HG03558 (cell line): ENCODE data around the gene YIF1A.
"Not testable (repeated sequence)": the region's sequence is repeated elsewhere in the genome, so short reads cannot be mapped to it uniquely, and the experiment has no call there.

Experiments used
- ATAC-seq: cut with Tn5 transposase; IDR thresholded peaks from one replicate; pipeline ENCODE4 v1.9.1; 2021; ENCODE audit warnings: moderate number of reproducible peaks; ENCODE audit not compliant: unreplicated experiment; ENCODE audit errors: extremely low read depth

Gene YIF1A

DNA sequence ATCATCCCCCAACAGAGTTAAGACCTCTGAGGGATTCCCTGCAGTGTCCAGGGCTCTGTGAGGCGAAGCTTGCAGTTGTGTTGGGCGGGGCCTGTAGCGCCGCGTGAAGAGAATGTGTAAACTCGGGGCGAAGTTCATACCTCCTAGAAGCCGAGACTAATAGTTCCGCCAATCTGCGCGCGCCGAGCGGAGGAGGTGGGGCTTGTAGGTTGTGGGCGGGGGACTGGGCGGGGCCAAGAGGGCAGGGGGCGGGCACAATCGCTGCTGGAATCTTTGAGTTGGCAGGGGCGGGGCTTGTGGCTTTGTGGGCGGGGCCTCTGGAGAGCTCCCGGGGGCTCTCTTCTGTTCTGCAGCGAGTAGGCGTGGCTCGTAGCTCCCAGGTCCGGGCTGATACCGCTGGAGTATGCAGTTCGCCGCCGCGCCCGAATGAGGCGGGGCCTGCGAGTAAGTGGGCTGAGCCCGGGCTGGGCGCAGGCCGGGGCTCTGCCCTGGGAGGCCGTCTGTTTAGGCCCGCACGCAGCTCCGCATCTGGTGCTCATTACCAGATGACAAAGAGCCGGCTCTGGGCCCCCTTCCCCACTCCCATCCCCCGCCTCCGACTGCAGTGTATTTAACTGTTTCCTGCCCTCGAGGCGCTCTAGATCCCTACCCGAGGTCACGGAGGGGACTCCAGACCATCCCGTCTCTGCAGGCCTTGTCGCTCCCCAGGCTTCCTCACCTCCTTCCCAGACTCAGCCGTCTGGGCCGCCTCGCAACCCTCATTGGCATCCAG is 23.8 kb upstream of the YIF1A start:
- ATAC-seq = peak; percentile 37

DNA sequence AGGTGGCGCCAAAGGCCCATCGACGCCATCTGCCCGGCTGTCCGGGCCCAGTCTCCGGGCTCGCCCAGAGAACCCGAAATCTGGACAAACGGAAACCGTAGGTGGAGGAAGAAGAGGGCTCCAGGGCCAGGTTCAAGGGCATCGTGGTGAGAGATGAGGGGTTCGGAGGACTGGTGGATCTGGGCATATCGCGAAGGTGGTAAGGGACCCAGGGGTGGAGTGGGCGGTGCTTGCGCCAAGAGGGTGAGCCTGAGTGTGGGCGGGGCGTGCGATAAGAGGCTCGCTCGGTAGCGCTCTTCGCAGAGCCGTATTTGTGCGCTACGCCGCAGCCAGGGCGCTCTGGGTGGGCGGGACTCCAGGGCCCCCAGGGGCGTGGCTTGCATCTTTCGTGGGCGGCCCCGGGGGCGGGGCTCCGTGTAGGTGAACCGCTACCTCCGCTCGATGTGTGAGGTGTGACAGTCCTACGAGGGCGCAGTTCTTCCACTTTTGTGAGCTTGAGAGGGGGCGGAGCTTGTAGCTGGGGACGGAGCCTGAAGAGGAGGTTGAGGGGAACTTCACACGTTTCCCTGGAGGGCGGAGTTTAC is 23.1 kb upstream of the YIF1A start:
- ATAC-seq = peak; percentile 35

DNA sequence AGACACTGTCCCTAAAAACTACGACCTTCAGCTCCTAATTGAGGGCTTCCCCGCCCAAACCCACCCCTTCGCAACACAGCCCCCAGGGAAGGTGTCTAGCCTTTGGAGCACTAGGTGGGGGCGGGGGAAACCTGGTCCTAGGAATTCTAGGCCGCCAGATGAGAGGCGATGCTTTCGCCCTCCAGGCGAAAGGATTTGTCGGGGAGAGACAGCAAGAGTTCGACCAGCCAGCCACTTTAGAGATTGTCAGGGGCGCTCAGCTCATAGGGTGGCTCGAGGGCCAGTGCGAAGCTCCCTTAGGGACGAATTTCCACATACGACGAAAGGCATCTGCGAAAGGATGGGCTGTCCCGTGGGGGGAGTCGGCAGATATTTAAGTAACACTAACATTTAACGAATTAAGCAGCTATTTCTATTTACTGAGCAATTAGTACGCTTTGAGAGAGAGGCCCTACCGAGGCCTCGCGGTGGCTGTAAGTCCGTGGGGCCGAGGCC is 22.6 kb upstream of the YIF1A start:
- no peak for ATAC-seq

DNA sequence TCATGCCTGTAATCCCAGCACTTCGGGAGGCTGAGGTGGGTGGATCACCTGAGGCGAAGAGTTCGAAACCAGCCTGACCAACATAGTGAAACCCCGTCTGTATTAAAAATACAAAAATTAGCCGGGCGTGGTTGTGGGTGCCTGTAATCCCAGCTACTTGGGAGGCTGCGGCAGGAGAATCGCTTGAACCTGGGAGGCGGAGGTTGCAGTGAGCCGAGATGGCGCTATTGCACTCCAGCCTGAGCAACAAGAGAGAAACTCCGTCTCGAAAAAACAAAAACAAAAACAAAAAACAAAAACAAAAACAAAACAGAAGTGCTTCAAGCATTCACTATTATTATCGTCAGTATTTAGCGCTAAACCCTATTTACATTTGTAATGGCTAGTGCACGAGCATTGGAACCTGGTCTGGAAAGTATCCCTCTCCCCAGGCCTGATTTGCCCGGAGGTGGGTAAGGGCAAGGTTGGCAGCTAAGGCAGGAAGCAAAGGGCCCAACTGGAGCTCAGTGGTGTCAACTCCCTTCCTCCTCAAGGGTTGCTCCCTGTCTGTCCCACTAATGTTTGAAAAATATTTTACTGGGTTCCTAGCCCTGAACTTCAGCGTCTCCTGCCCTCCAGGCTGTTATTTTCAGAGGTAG is 22.0 kb upstream of the YIF1A start:
- not testable (repeated sequence) for ATAC-seq

DNA sequence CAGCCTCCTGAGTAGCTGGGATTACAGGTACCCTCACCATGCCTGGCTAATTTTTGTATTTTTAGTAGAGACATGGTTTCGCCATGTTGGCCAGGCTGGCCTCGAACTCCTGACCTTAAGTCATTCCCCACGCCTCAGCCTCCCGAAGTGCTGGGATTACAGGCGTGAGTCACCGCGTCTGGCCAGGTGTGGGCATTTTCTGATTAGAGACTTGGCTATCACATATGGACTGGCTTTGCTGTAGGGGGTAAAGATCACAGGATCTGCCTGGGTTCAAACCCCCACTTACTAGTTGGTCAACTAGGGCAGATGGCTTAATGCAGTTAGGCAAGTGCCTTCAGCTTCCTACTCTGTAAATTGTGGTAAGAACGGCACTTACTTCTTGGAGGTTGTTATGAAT is 21.4 kb upstream of the YIF1A start:
- ATAC-seq = no peak

DNA sequence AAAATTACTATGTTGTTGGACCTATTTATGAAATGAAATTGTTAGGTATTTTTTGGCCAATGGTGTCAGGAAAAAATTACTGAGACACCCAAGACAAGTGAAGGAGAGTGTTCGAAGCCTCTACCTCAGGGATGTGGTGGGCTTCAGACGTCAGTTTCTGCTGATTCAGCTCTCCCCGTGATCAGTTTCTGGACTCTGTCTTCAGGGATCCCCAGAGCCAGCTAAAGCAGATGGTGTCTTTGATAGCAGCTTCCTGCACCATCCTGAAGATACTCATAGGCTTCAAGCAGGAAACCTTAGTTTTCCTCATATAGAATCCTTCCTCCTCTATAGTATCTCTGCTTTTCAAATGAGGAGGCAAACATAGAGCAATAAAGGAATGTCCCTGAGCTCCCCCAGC is 20.5 kb upstream of the YIF1A start:
- no peak for ATAC-seq

DNA sequence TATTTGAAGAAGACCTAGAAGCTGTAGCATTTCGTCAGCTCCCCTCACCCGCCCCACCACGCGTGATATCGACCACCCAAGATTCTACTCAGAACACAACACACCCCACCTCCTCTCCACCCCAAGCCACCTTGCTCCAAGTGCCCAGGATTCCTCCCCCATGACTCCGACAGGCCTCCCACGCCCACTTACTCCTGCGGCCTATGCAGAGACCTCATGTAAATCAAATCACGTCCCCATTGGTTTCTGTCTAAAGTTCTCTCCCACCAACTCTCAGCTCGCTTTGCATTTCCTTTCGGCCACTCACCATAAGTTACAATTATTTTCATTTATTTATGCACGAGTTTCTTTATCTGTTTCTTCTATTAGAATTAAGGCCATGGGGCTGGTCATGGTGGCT is 13.7 kb upstream of the YIF1A start:
- ATAC-seq = no peak

DNA sequence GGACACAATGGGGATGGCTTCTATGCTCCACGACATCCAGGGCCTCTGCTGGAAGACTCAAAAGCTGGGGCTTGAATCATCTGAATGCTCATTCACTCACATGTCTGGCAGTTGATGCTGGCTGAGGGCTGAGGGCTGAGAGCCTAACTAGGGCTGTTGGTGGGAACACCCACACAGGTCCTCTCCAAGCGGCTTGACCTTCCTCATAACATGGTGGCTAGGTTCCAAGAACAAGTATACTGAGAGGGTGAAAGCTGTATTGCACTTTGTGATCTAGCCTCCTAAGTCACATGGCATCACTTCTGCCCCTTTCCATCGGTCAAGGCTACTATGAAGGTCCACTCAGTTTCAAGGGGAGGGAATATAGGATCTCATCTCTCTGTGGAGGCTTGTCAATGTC is 10.2 kb upstream of the YIF1A start:
- ATAC-seq = no peak

DNA sequence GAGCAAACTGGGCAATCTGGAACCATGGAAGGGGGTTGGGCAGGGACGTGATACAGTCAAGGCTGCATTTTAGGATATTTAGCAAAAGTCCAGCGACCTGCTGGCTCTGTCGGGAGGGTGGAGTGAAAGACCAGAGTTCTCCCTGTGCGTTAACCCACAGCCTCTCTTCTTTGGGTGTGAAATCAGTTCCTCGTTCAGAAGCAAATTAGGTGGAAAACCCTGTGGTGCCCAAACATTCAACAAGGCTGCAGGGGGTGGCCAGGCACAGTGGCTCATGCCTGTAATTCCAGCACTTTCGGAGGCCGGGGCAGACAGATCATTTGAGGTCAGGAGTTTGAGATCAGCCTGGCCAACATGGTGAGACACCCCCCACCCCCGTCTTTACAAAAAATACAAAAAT is 8.7 kb upstream of the YIF1A start:
- ATAC-seq = no peak

DNA sequence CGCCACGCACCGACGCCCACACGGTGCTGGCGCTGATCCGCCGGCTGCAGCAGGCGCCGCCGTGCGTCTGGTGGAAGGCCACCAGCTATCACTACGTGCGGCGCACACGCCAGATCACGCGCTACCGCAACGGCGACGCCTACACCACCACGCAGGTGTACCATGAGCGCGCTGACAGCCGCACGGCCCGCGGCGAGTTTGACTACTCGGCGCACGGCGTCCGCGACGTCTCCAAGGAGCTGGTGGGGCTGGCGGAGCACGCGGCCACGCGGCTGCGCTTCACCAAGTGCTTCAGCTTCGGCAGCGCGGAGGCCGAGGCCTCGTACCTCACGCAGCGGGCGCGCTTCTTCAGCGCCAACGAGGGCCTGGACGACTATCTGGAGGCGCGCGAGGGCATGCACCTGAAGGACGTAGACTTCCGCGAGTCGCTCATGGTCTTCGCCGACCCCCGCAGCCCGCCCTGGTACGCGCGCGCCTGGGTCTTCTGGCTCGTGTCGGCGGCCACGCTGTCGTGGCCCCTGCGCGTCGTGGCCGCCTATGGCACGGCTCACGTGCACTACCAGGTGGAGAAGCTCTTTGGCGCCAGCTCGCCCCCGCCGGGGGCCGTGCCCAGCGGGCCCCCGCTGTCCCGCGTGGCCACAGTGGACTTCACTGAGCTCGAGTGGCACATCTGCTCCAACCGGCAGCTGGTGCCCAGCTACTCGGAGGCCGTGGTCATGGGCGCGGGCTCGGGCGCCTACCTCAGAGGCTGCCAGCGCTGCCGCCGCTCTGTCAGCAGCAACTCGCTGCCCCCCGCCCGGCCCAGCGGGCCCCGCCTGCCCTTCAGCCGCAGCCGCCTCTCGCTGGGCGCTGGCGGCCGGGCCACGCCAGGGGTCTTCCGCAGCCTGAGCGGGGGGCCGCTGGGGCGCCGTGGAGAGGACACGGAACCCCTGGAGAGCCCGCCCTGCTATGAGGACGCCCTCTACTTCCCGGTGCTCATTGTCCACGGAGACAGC is 6.0 kb upstream of the YIF1A start:
- no peak for ATAC-seq

DNA sequence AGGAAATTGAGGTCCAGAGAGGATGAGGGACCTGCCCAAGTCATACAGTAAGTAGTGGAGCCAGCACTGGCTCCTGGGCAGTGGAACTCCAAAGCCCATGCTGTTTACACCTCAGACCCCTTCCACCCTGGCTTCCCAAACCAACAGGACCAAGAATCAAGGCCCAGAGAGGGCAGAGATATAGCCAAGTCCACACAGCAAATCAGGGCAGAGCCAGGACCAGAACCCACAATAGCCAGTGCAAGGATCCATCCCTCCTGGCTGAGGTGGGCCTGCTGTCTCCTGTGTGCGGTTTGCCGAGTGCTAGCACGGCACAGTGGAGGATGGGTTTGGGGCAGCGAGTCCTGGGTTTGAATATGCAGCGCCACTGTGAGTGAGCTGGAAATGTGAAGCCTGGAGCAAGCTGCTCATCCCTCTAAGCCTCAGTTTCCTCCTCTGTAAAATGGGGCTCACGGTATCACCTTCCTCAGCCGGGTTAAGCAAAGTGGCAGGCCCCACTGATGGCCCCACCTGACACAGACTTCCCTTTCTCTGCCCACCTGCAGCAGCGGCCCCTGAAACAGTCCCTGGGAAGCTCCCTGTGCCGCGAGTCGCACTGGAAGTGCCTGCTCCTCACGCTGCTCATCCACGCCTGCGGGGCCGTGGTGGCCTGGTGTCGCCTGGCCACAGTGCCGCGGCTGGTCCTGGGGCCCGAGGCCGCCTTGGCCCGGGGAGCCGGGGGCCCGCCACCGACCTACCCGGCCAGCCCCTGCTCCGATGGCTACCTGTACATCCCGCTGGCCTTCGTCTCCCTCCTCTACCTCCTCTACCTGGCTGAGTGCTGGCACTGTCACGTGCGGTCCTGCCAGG is 5.1 kb upstream of the YIF1A start:
- ATAC-seq = no peak

DNA sequence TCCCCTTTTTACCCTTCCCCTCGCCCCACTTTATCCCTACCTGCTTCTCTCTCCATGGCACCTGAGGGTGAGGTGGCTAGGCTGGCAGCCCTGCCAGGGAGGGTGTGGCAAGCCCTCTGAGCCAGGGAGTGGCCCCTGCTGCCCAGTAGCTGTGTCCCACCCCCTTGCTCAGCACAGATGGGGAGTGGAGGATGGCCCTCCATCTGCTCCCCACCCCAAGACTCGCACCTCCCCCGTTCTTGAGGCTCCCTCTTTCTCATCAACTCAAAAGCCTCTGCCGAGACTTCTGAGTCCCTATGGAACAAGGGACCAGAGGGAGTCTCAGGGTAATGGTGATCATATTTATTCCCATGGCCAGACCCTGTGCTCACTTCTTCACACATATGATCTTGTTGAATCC is 4.4 kb upstream of the YIF1A start:
- no peak for ATAC-seq

DNA sequence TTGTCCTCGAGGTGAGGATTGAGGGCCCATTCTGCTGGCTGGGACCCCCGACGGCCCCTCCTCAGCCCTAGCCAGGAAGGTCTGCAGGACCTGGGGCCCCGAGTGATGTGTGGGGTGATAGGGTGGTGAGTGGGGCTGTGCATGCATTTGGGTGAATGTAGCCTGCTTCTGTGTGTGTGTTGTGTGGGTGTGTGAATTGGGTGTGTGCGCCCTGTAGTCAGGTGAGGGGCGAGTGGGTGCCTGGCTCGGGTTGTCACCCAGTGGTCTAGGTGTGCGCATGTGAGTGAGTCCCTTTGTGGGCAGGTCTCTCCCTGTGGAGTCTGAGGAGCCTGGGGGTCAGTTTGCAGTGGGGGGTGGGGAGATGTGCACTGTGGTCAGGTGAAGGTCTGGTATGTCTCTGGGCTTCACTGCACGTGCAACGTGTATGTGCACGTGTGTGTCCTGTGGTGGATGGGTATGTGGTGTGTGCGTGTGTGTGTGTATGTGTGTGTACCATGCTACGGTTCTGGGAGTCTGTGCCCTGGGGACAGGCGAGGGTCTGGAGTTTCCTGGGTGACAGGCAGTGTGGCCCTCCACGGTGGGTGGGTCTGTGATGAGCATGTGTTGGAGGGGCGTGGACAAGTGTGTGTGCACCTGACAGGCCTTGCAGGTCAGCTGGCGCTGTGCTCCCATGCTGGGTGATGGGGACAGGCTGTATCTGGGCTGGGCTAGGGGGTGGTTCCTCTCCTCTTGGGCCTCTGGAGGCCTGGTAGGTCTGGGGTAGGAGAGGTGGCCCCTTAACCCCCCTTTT is 3.8 kb upstream of the YIF1A start:
- ATAC-seq = no peak

DNA sequence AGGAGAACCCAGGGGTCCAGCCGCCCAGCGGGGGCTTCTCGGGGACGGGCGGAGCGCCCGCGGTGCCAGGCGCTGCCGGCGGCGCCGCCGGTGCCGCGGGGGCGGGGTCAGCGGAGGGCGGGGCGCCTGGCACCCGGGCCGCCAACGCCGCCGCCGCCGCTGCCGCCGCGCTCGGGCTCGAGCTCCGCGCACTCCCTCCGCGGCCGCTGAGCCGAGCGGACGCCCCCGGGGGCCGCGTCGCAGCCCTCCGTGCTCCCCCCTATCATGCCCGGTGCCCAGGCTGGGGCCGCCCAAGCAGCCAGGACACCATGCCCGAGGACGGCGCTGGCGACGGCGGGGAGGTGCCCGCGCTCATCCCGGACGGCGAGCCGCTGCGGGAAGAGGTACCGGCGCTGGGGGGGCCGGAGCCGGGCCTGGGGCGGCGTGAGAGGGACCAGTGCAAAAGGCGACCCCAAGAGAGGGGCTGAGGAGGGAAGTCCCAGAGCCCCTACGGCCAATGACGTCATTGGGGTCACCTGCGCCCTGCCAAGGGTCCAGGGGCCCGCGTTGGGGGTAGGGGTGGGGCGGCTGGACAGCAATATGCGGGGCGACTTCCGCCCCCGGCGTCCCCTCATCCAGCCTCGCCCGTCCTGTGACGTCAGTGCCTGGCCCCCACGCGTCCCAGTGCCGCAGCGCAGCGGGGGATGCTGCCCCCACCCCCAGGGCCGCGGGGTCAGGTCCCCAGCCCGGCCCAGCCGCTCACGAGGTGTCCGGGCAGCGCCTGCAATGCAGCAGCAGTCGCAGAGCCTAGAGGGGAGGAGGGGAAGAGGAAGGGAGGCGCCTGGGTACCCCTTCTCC is 3.0 kb upstream of the YIF1A start, which contains the start of gene TMEM151A:
TMEM151A (plus strand) TSS at position 189 of the 837 bp plus-strand sequence; CDS start at position 309, 120 bp downstream.
- no peak for ATAC-seq

DNA sequence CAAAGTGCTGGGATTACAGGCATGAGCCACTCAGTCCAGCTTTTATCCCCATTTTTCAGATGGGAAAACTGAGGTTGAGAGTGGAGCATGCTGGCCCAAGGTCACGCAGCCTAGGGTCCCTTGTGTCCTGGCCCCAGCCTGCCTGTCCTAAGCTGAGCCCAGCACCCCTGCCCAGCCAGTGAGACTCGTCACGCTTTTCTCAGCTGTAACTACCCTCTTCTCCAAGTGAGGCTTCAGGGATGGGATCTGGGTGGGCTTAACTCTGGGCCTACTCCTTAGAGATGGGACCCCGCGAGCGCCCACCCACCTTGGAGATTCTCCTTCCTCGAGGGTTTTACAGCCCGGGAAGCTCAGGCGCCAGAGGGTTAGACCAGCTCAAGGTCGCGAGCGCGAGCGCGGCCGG is 2.4 kb upstream of the YIF1A start:
- ATAC-seq = no peak

DNA sequence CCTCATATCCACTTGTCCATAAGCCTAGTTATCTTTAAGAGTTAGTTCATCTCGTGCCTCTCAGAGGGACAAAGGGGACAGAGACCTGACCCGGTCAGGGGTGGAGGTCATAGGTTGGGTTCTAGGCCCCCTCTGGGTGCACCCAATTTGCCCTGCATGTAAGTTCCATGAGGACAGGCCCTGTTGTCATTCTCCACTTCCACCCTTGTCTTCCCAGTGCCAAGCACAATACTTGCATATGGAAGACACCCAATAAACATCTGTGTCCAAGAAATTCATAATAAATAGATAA is 1.3 kb upstream of the YIF1A start:
- no peak for ATAC-seq

DNA sequence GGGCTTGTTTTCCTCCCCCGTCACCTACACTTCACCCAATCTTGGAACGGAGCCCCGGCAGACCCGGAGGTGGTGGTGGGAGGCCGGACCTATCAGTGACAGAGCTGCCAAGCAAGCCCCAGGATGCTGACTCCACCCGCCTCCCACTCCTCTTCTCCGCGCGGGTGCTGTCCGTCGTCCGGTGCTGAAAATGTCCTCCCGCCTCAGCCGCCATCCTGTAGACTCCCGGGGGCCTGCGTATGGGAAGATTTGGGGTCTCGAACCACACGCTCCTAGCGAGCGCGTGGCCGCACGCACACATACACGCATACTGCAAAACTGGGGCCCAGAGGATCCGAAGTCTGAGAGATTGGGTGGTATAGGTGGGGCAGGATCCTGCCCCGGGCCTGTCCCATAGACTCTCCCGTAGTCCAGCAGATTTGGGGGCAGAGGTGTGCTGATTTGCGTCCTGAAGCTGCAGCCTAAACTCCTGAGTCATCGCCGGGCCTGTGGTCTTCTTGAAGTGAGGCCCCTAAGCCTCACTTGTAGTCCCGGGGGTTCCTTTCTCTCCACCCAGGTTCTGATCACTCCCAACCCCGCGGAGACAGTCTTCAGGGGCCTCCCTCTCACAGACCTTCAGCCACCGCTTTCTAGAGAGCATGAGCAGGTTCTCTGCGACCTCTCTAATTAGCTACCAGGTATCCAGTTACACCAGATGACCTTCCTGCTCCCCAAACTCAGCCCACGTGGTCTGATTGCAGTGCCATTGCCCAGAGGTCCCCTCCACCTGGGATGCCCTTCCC is 796 bp upstream of the YIF1A start:
- ATAC-seq = no peak
